HepG2 (cell line): ENCODE results near the gene COMP. TPM values are rescaled to one million over a fixed set of nuclear protein-coding genes. Genes with fewer than 3 reads are reported as not detected.
A peak's percentile ranks its signal among the peaks of the same experiment; 100 is the strongest.

Experiments used
- AKAP8 ChIP-seq: sonication (generic); formaldehyde crosslinking; IDR thresholded peaks from 2 replicates; pipeline ENCODE4 v1.5.1; 2020; ENCODE audit warnings: mild to moderate bottlenecking, missing genetic modification reagents
- DZIP1 ChIP-seq: sonication (generic); formaldehyde crosslinking; IDR thresholded peaks from 2 replicates; pipeline ENCODE4 v1.5.0; 2020; ENCODE audit warnings: mild to moderate bottlenecking, missing genetic modification reagents
- HNF4G ChIP-seq, 2 experiments: sonication (generic) in 1 of 2; formaldehyde crosslinking in 1 of 2; IDR thresholded peaks; 2 replicates each; pipeline versions ENCODE4 v1.4.0 to v1.6.1; 2011 to 2020; ENCODE audit warnings: borderline replicate concordance in 2 of 2, low read depth in 2 of 2, mild to moderate bottlenecking in 2 of 2, low read length in 1 of 2, missing genetic modification reagents in 1 of 2, moderate library complexity in 1 of 2
- MXD4 ChIP-seq: IDR thresholded peaks from 2 replicates; pipeline ENCODE4 v1.6.1; 2016; ENCODE audit warnings: mild to moderate bottlenecking, missing biosample characterization, missing genetic modification reagents
- NBN ChIP-seq: fragments of 450-650 bp; conservative IDR thresholded peaks from 2 replicates; pipeline ENCODE4 v1.6.1; 2017
- SMARCC2 ChIP-seq: fragments of 450-650 bp; IDR thresholded peaks from 2 replicates; pipeline ENCODE4 v1.6.1; 2017; ENCODE audit warnings: antibody characterized with exemption, mild to moderate bottlenecking
- SRSF1 ChIP-seq: fragments of 200-400 bp; formaldehyde crosslinking; optimal IDR thresholded peaks from 2 replicates; pipeline ENCODE3; 2017; ENCODE audit warnings: mild to moderate bottlenecking, low read depth, low read length, moderate library complexity
- XBP1 ChIP-seq: sonication (generic); formaldehyde crosslinking; IDR thresholded peaks from 2 replicates; pipeline ENCODE4 v1.5.0; 2020; ENCODE audit warnings: missing genetic modification reagents
- ZIK1 ChIP-seq: sonication (generic); formaldehyde crosslinking; IDR thresholded peaks from 2 replicates; pipeline ENCODE4 v1.5.0; 2020; ENCODE audit warnings: mild to moderate bottlenecking, low read depth, missing genetic modification reagents, borderline replicate concordance
- ZNF180 ChIP-seq: sonication (generic); formaldehyde crosslinking; IDR thresholded peaks from 2 replicates; pipeline ENCODE4 v1.4.0; 2020; ENCODE audit warnings: low read depth, missing genetic modification reagents, borderline replicate concordance
- ZNF687 ChIP-seq: sonication (generic); formaldehyde crosslinking; IDR thresholded peaks from 2 replicates; pipeline ENCODE4 v1.5.1; 2020; ENCODE audit warnings: mild to moderate bottlenecking, missing genetic modification reagents, moderate library complexity
- ZNF776 ChIP-seq: sonication (generic); formaldehyde crosslinking; IDR thresholded peaks from 2 replicates; pipeline ENCODE4 v1.4.0; 2020; ENCODE audit warnings: mild to moderate bottlenecking, missing genetic modification reagents
- ZNF883 ChIP-seq: sonication (generic); formaldehyde crosslinking; IDR thresholded peaks from 2 replicates; pipeline ENCODE4 v1.5.1; 2020; ENCODE audit warnings: mild to moderate bottlenecking, missing genetic modification reagents; ENCODE audit errors: not compliant biosample characterization
- ZNF891 ChIP-seq: sonication (generic); formaldehyde crosslinking; IDR thresholded peaks from 2 replicates; pipeline ENCODE4 v1.5.0; 2020; ENCODE audit warnings: mild to moderate bottlenecking, missing genetic modification reagents
- polyA plus RNA-seq, 8 experiments: library from polyadenylated mRNA; depleted of rRNA in 3 of 8; stranded (reverse) in 7 of 8; unstranded in 1 of 8; fragments of >200 nt; fragmentation: Illumina TruSeq in 4 of 8; extraction: Trizol in 4 of 8; gene quantifications; 2 replicates each; pipeline versions ENCODE4 v1.2.1 to v1.2.3, GENCODE V29; 2011 to 2016; ENCODE audit warnings: low read depth in 4 of 8, missing spikeins in 1 of 8, mixed read lengths in 1 of 8; ENCODE audit not compliant: insufficient read depth in 1 of 8
- total RNA-seq, 5 experiments: library from RNA; depleted of rRNA; stranded (reverse); fragments of >200 nt; fragmentation: Illumina TruSeq; extraction: Trizol; gene quantifications; 2 replicates each; pipeline ENCODE4 v1.2.3, GENCODE V29; 2016; ENCODE audit warnings: low read depth in 1 of 5
- TF ChIP-seq, protein P1 (sequence below): sonication (generic); formaldehyde crosslinking; IDR thresholded peaks from 2 replicates; pipeline ENCODE4 v1.5.1; 2020; ENCODE audit warnings: mild to moderate bottlenecking, missing genetic modification reagents, borderline replicate concordance

COMP gene
- total and polyA plus RNA-seq, 2 of the 13 experiments (the other 11 are each of a cell fraction or from before 2014, with no cell fraction given), result 0.04 to 0.13 TPM

- peak; percentile 97 for TF ChIP-seq ZNF687 (CRISPR knock-in tag)
- TF ChIP-seq MXD4 (CRISPR knock-in tag), result peak; percentile 69
- TF ChIP-seq ZNF891 (CRISPR knock-in tag), result no peak
- TF ChIP-seq ZNF180 (CRISPR knock-in tag), result no peak
- TF ChIP-seq SRSF1, result no peak
- no peak; the same call in none of the 2 replicates for TF ChIP-seq AKAP8 (CRISPR knock-in tag)
- no peak for TF ChIP-seq HNF4G (IDR thresholded peaks at IDR 0.05; ENCODE audit: borderline replicate concordance, low read depth, low read length)
- TF ChIP-seq HNF4G (CRISPR knock-in tag; IDR thresholded peaks at IDR 0.05; ENCODE audit: borderline replicate concordance, low read depth), result no peak
- TF ChIP-seq XBP1 (CRISPR knock-in tag), result no peak
- no peak for TF ChIP-seq ZNF883 (CRISPR knock-in tag)
- TF ChIP-seq, protein P1, sequence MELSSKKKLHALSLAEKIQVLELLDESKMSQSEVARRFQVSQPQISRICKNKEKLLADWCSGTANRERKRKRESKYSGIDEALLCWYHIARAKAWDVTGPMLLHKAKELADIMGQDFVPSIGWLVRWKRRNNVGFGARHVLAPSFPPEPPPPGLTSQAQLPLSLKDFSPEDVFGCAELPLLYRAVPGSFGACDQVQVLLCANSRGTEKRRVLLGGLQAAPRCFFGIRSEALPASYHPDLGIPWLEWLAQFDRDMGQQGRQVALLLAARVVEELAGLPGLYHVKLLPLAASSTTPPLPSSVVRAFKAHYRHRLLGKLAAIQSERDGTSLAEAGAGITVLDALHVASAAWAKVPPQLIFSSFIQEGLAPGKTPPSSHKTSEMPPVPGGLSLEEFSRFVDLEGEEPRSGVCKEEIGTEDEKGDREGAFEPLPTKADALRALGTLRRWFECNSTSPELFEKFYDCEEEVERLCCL (CRISPR knock-in tag), result no peak
- no peak for TF ChIP-seq ZIK1 (CRISPR knock-in tag)
- no peak for TF ChIP-seq SMARCC2
- TF ChIP-seq ZNF776 (CRISPR knock-in tag), result no peak
- no peak for TF ChIP-seq NBN
- 0 out of 2 replicates have a peak, but pooled peaks have one; percentile 57 for TF ChIP-seq DZIP1 (CRISPR knock-in tag)
These were observed 49.7 kb downstream of the COMP start (continued) for GRCh38 chr19:18741124-18742121.
